ENCODE results near the gene CREB3.

CREB3 gene

GRCh38 chr9:35697486-35697885, 35.0 kb upstream of the CREB3 start:
- Histone ChIP-seq H3K9me2 (replicated peaks; ENCODE audit: low read depth, low read length) (no peaks in the 10 kb centered on the region), H3K27me3 (ENCODE audit: insufficient read depth, low read length, poor library complexity, severe bottlenecking) (no peaks in the 10 kb centered on the region), H3F3A (ENCODE audit: low read depth) (no peaks in the 10 kb centered on the region), H3K9me3 (ENCODE audit: insufficient read depth, low read depth, low read length) (no peaks in the 10 kb centered on the region), H3K9ac (ENCODE audit: low read depth, low read length, poor library complexity, severe bottlenecking) (no peak overlapping the region), H4K20me1 (ENCODE audit: insufficient read depth, low read length, poor library complexity, severe bottlenecking) (no peaks in the 10 kb centered on the region), H3K79me2 (ENCODE audit: insufficient read depth, low read length) (no peaks in the 10 kb centered on the region), H3K36me3 (ENCODE audit: insufficient read depth, low read length) (peaks cover 61% of the 10 kb centered on the region; the same call in 1 of the 2 replicates), H3K4me1 (ENCODE audit: insufficient read depth, low read length, poor library complexity, severe bottlenecking) (no peaks in the 10 kb centered on the region), H3K4me2 (ENCODE audit: low read depth, low read length, poor library complexity, severe bottlenecking) (no peak overlapping the region), H3K4me3 (ENCODE audit: low read length, poor library complexity, severe bottlenecking) (no peak overlapping the region), H2AFZ (ENCODE audit: low read length) (no peak overlapping the region)
- no peak for TF ChIP-seq EZH2phosphoT487 (IDR thresholded peaks at IDR 0.05; ENCODE audit: borderline replicate concordance)
- TF ChIP-seq CTCF (conservative IDR thresholded peaks at IDR 0.05; ENCODE audit: low read length) = no peak

- no peak overlapping the region for H3K4me2 ChIP-seq (ENCODE audit: low read depth, low read length, poor library complexity, severe bottlenecking)
- H3K4me3 ChIP-seq (ENCODE audit: low read length, poor library complexity, severe bottlenecking) = no peak overlapping the region
- no peaks in the 10 kb centered on the region for H3K79me2 ChIP-seq (ENCODE audit: insufficient read depth, low read length)
- H3K9ac ChIP-seq (ENCODE audit: low read depth, low read length, poor library complexity, severe bottlenecking) = no peak overlapping the region
- H4K20me1 ChIP-seq (ENCODE audit: insufficient read depth, low read length, poor library complexity, severe bottlenecking) = no peaks in the 10 kb centered on the region
- peaks cover 68% of the 10 kb centered on the region for H3K36me3 ChIP-seq (ENCODE audit: insufficient read depth, low read length)
- no peak overlapping the region for H2AFZ ChIP-seq (ENCODE audit: low read length)
- no peaks in the 10 kb centered on the region for H3K9me2 ChIP-seq (replicated peaks; ENCODE audit: low read depth, low read length)
- no peaks in the 10 kb centered on the region for H3K9me3 ChIP-seq (ENCODE audit: insufficient read depth, low read depth, low read length)
- H3K27me3 ChIP-seq (ENCODE audit: insufficient read depth, low read length, poor library complexity, severe bottlenecking) = no peaks in the 10 kb centered on the region
- no peak for TF ChIP-seq CTCF (conservative IDR thresholded peaks at IDR 0.05; ENCODE audit: low read length)
- no peak for TF ChIP-seq EZH2phosphoT487 (IDR thresholded peaks at IDR 0.05; ENCODE audit: borderline replicate concordance)
- no peaks in the 10 kb centered on the region for H3K4me1 ChIP-seq (ENCODE audit: insufficient read depth, low read length, poor library complexity, severe bottlenecking)
- no peaks in the 10 kb centered on the region for H3F3A ChIP-seq (ENCODE audit: low read depth)
Observed at GRCh38 chr9:35698231-35698630, 34.2 kb upstream of the CREB3 start.

GRCh38 chr9:35700031-35700430, 32.4 kb upstream of the CREB3 start:
- Histone ChIP-seq H4K20me1 (ENCODE audit: insufficient read depth, low read length, poor library complexity, severe bottlenecking) (no peaks in the 10 kb centered on the region), H3F3A (ENCODE audit: low read depth) (no peaks in the 10 kb centered on the region), H3K27me3 (ENCODE audit: insufficient read depth, low read length, poor library complexity, severe bottlenecking) (no peaks in the 10 kb centered on the region), H2AFZ (ENCODE audit: low read length) (no peak overlapping the region), H3K36me3 (ENCODE audit: insufficient read depth, low read length) (peaks cover 86% of the 10 kb centered on the region), H3K9me2 (replicated peaks; ENCODE audit: low read depth, low read length) (no peaks in the 10 kb centered on the region), H3K9ac (ENCODE audit: low read depth, low read length, poor library complexity, severe bottlenecking) (no peak overlapping the region), H3K4me3 (ENCODE audit: low read length, poor library complexity, severe bottlenecking) (no peak overlapping the region), H3K9me3 (ENCODE audit: insufficient read depth, low read depth, low read length) (no peaks in the 10 kb centered on the region), H3K79me2 (ENCODE audit: insufficient read depth, low read length) (no peaks in the 10 kb centered on the region), H3K4me1 (ENCODE audit: insufficient read depth, low read length, poor library complexity, severe bottlenecking) (no peaks in the 10 kb centered on the region), H3K4me2 (ENCODE audit: low read depth, low read length, poor library complexity, severe bottlenecking) (no peak overlapping the region)
- TF ChIP-seq CTCF (conservative IDR thresholded peaks at IDR 0.05; ENCODE audit: low read length) = no peak
- TF ChIP-seq EZH2phosphoT487 (IDR thresholded peaks at IDR 0.05; ENCODE audit: borderline replicate concordance) = no peak

All from Loucy (cell line).